Glomerular visceral epithelial cell (primary cell): ENCODE results near the gene GAL3ST3.

Experiments
- DNase-seq: peaks from one replicate; pipeline ENCODE4 v3.0.0-alpha.2; 2016; ENCODE audit errors: extremely low spot score

Gene GAL3ST3

DNA sequence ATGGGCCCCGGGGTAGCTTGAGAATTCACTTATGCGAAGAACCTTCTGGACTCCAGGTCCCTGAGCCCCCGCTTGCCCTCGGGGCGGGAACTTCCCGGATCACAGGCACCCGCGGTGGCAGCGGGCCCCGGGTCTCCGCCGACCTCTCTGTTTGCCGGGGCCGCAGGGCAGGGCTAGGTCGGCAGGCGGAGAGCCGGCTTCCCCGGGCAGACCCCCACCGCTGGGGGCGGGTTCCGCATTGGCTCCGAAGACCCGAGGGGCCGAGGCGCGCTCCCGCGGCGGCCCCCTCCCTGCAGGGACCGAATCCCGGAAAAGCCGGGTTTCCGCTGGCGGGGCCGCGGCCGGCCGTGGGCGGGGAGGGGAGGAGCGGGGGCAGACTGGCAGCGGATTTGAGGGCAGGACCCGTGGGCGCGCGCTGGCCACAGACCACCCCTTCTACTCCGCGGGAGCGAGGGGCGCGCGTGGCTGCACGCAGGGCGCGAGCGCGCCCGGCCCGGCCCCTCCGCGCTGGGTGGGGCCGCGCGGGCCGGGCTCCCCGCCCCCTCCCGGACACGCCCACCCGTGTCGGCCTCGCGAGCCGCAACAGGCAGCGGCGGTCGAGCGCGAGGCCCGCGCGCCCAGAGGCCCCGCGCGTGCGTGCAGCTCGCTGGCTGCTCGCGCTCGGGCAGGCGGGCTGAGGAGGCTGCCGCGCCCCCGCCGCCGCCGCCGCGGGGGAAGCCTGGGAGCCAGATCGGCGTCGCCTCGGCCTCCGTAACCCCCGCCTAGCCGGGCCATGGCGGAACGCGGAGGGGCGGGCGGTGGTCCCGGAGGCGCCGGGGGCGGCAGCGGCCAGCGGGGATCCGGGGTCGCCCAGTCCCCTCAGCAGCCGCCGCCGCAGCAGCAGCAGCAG, 21.0 kb upstream of the GAL3ST3 start, which contains the start of gene PACS1:
PACS1 (plus strand) TSS at position 558 of the 889 bp plus-strand sequence; CDS start at position 773, 215 bp downstream.
- DNase-seq = peak; percentile 90

GRCh38 chr11:66068923-66069714, 20.2 kb upstream of the GAL3ST3 start:
- DNase-seq = peak; percentile 53

DNA sequence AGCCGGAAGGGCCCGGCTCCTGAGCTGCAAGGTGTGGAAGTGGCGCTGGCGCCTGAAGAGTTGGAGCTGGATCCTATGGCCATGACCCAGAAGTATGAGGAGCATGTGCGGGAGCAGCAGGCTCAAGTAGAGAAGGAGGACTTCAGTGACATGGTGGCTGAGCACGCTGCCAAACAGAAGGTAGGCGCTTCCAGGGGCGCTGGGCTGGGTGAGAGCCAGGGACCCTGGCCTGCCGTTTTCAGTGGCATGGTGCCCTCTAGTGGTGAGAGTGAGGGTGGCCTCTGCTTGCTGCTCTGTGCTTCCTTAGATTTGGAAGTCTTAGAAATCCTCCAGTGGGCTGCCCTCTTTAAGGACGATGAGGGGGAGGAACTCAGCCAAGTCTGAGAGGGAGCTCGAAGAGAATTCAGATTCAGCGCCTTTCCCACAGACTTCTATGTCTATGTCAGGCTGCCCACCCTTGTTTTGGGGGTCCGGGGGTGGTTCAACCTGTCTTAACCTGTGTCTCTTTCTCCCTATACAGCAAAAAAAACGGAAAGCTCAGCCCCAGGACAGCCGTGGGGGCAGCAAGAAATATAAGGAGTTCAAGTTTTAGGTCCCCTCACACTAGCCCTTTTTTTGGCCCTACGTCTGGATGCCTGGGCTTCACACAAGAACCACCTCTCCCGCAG, 19.3 kb upstream of the GAL3ST3 start:
- peak; percentile 71 for DNase-seq

GRCh38 chr11:66067640-66068039, 18.7 kb upstream of the GAL3ST3 start:
- no peak for DNase-seq

- DNase-seq = no peak
These were observed 17.8 kb upstream of the GAL3ST3 start for GRCh38 chr11:66066751-66067150.

GRCh38 chr11:66064571-66064970, 15.6 kb upstream of the GAL3ST3 start:
- DNase-seq = no peak

DNA sequence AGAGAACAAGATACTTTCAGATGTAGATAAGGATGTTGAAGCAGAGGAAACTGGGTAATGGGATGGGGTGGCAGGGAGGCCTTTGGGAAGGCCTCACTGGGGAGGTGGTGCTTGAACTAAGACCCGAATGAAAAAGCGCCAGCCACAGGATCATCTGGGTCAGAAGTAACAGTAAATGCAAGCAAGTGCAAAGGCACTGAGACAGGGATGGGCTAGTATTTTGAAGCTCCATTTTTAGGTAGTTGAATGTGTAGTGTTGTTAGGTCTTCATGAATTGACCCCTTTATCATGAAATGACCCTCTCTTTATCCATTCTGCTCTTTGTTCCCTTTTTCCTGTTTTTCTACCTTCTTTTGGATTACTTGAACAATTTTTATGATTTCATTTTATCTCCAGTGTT, 14.9 kb upstream of the GAL3ST3 start:
- DNase-seq = no peak

- no peak for DNase-seq
These were observed 13.4 kb upstream of the GAL3ST3 start for GRCh38 chr11:66062408-66062807.

DNA sequence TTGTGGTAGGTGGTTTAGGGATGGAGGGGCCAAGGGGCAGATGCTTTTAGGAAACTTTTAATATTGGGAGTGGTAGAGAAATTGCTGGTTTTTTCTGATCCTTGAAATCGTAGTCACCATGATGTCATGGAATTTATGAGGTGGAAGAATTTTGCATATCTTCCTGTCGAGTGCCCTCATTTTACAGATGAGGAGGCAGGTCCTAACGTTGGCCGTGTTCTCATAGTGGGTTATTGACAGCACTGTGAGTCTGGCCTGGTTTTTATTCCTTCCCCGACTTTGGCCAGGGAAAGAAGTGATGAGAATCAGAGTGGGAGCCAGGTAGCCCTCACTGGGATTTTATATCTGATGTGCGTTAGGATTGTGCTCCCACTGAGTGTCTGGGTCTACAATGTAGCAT, 12.3 kb upstream of the GAL3ST3 start:
- no peak for DNase-seq

GRCh38 chr11:66059966-66060680, 11.2 kb upstream of the GAL3ST3 start:
- no peak for DNase-seq

GRCh38 chr11:66056501-66056900, 7.5 kb upstream of the GAL3ST3 start:
- DNase-seq = no peak

DNA sequence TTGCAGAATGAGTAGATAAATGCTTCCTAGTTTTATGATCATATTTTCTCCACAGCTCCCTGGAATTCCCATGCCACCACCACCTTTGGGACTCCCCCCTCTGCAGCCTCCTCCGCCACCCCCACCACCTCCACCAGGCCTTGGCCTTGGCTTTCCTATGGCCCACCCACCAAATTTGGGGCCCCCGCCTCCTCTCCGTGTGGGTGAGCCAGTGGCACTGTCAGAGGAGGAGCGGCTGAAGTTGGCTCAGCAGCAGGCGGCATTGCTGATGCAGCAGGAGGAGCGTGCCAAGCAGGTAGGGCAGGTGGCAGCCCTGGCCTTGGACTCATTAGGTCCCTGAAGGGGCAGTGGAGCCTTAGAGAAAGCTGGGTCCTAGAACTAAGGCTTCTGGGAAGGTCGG, 6.1 kb upstream of the GAL3ST3 start:
- DNase-seq = no peak

- no peak for DNase-seq
These were observed 3.7 kb upstream of the GAL3ST3 start for GRCh38 chr11:66052664-66052982.

DNA sequence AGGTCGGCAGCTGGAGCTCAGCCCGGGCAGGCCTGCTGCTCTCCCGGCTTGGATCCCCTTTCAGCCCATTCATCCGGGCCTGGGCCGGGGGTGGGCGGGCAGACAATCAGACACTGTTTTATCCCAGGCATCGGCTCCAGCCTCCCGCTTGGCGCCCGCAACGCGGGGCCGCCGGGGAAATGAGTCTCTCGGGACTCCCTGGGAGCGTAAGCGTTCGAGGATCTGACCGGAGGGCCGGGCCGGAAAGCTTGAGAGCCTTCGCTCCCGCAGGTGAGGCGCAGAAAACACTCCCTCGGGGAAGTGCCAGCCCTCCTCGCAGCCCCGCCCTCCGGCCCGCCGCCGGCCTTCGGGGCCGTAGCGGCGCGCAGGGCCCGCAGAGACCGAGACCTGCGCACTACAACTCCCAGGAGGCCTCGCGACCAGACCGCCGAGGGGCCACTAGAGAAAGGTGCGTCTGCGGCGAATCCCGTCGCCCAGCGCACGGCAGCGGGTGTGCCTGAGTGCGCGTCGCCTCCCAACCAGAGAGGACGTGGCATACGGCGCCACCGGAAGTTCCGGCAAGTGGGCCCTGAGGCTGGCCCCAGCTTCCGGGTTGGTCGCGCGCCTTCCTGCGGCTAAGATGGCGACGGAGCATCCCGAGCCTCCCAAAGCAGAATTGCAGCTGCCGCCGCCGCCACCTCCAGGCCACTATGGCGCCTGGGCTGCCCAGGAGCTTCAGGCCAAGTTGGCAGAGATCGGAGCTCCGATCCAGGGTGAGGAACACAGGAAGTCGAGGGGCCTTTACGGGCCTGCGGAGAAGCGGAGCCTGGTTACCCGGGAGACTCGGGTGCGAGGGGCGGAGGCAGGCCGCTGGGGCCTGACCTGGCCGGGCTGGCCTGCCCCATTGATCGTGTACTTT, 3.1 kb upstream of the GAL3ST3 start, which contains the start of gene SF3B2:
SF3B2 (plus strand) TSS at position 599 of the 898 bp plus-strand sequence; CDS start at position 620, 21 bp downstream.
- peak; percentile 99 for DNase-seq

GRCh38 chr11:66051371-66051765, 2.4 kb upstream of the GAL3ST3 start:
- DNase-seq = no peak

- no peak for DNase-seq
These were observed 1.7 kb upstream of the GAL3ST3 start for GRCh38 chr11:66050581-66051231.

DNA sequence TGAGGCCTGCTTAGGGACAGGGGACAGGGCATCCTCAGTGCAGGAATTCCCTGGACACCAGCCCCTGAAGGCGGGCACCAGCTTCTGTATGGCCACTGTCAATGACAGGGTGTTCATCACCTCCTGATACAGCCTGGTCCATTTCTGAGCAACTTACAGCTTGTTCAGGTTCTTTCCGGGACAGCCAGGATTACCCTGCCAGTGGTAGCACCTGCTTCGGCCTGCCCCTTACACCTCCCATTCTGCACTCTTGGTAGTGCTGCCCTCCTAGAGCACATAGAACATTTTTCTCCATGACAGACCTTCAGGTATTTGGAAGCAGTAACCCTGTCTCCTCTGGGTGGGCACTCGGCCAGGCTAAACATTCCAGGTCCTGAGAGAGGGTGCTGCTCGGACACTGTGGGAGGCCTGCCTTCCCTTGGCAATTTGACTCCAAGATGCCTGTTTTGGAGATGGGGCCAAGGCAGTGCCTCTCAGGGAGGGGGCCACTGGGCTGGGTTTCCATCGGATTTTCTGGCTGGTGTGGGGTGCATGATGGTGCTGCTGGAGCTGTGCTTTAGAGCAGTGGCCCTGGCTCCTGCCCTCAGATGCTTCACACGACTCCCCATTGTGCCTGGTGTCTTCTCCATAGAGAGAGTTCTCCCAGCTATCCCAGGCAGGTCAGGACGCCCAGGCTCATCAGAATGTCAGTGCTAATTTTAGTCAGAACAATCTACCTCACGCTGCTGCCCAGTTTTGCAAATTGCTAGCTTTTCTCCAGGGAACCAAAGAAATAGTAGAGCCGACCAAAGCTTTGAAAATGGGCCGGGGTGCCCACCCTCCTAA, 1.2 kb downstream of the GAL3ST3 start:
- peak; percentile 77 for DNase-seq

DNA sequence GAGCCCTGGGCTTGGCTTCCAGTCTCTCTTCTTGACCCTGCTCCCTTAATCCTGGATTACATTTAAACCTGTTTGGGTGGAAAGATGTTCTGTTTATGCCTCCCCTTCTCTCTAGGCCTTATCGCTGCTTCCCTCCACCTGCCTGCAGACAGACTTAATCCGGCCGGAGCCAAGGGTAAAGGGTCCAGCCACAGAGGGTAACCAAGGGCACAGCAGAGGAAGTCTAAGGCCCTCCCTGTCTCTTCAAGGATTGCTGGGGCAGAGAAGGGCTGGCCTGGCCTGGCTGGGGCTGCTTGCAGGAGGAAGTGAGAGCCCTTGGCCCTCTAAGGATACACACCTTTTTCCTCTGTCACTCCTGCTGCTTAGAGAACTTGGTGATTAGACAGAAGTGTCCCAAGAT, 2.1 kb downstream of the GAL3ST3 start:
- no peak for DNase-seq

DNA sequence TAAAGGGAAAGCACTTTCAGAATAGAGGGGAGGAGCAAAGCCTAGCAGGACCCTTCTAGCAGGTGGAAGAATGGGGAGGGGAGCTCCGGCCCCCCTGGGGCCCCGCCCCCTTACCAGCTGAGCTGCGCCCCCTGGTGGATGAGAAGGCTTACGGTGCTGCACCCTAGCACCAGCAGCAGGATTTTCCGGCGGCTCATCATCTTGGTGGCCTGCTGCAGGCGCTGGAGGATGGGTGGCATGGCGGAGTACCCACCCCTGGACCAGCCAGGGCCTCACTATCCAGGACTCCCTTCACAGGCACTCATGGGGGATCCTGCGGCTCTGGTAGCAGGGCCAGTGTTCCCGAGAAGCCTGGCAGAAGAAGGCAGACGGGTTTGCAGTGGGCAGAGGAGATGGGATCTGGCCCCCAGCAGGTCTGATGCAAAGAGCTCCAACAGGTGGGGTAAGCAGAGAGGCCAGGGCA, 3.8 kb downstream of the GAL3ST3 start:
- DNase-seq = peak; percentile 68
